ENCODE results near the gene COL11A2. TPM values are rescaled to one million over a fixed set of nuclear protein-coding genes. Genes with fewer than 3 reads are reported as not detected.

COL11A2 gene
- polyA plus RNA-seq, 3 donors: 0.57 TPM; not detected in 2

- no peak for TF ChIP-seq CTCF (IDR thresholded peaks at IDR 0.05)
- H3K79me2 ChIP-seq (ENCODE audit: insufficient read depth, low read length): no peaks in the 10 kb centered on the region
- H3K4me1 ChIP-seq (ENCODE audit: control insufficient read depth in 1 of 2, insufficient read depth in 2 of 2, low read length in 2 of 2): peaks cover 35 to 41% of the 10 kb centered on the region in 2 donors
- H3K27ac Mint-ChIP-seq: peak overlapping the region in 5 of 7 donors; percentile 10 to 91 (median 73)
- peak overlapping the region; percentile 22 to 32 for H3K27ac ChIP-seq (ENCODE audit: low read depth in 1 of 2, low read length in 2 of 2)
- H3K9me3 Mint-ChIP-seq: peaks cover 2 to 10% (median 6%) of the 10 kb centered on the region in 7 donors
- no peaks in the 10 kb centered on the region for H4K20me1 ChIP-seq (ENCODE audit: insufficient read depth, low read length)
- no peaks in the 10 kb centered on the region for H3K36me3 ChIP-seq (replicated peaks in 1 of 2; ENCODE audit: control insufficient read depth in 1 of 2, insufficient read depth in 2 of 2, low read length in 2 of 2)
- intact Hi-C loops (cut with micrococcal nuclease): loop anchor here in 1 of 2 donors (10.0 kb wide), 1 partner anchor 118 kb away; no protein-coding TSS in a partner anchor
- peaks cover 0 to 4% (median 1%) of the 10 kb centered on the region in 3 donors for H3K27me3 Mint-ChIP-seq (ENCODE audit: low read depth in 3 of 3)
- WGBS (ENCODE audit: insufficient coverage): 100% methylated on average over 5 of the region's 14 CpGs
- H3K36me3 Mint-ChIP-seq: no peaks in the 10 kb centered on the region
- H3K9me3 ChIP-seq (replicated peaks in 1 of 2; ENCODE audit: control insufficient read depth in 1 of 2, insufficient read depth in 1 of 2, low read length in 2 of 2): peaks cover 0 to 3% of the 10 kb centered on the region in 2 donors
- H2AFZ ChIP-seq (ENCODE audit: insufficient read depth, low read depth, low read length, poor library complexity, severe bottlenecking): no peak overlapping the region
- peak overlapping the region in 1 of 2 donors; percentile 69 for H3K4me3 Mint-ChIP-seq
- no peak overlapping the region for H3K9ac ChIP-seq (ENCODE audit: insufficient read depth, low read length, poor library complexity, severe bottlenecking)
- peak; percentile 59 to 86 (median 60) for DNase-seq
- no peaks in the 10 kb centered on the region for H3K27me3 ChIP-seq (ENCODE audit: control insufficient read depth in 2 of 2, insufficient read depth in 2 of 2, low read length in 2 of 2)
- H3K4me3 ChIP-seq (replicated peaks in 1 of 3; ENCODE audit: low read depth in 2 of 3, low read length in 3 of 3): peak overlapping the region in 1 of 3 experiments; percentile 16
- H3K4me2 ChIP-seq (replicated peaks; ENCODE audit: extremely low read depth, low read length, poor library complexity, severe bottlenecking): peak overlapping the region; percentile 45
- H3K4me1 Mint-ChIP-seq: peaks cover 30% of the 10 kb centered on the region
Measured at GRCh38 chr6:33143113-33143770, 49.0 kb downstream of the COL11A2 start.

GRCh38 chr6:33142501-33143070, 49.7 kb downstream of the COL11A2 start:
- Histone ChIP-seq H3K27me3 (ENCODE audit: control insufficient read depth in 2 of 2, insufficient read depth in 2 of 2, low read length in 2 of 2) (no peaks in the 10 kb centered on the region), H3K27ac (ENCODE audit: low read depth in 1 of 2, low read length in 2 of 2) (peak overlapping the region; percentile 22 to 32), H3K4me3 (replicated peaks in 1 of 3; ENCODE audit: low read depth in 2 of 3, low read length in 3 of 3) (peak overlapping the region in 1 of 3 experiments; percentile 16), H3K79me2 (ENCODE audit: insufficient read depth, low read length) (no peaks in the 10 kb centered on the region), H3K9ac (ENCODE audit: insufficient read depth, low read length, poor library complexity, severe bottlenecking) (no peak overlapping the region), H4K20me1 (ENCODE audit: insufficient read depth, low read length) (no peaks in the 10 kb centered on the region), H3K9me3 (replicated peaks in 1 of 2; ENCODE audit: control insufficient read depth in 1 of 2, insufficient read depth in 1 of 2, low read length in 2 of 2) (peaks cover 0 to 3% of the 10 kb centered on the region in 2 donors), H3K36me3 (replicated peaks in 1 of 2; ENCODE audit: control insufficient read depth in 1 of 2, insufficient read depth in 2 of 2, low read length in 2 of 2) (no peaks in the 10 kb centered on the region), H3K4me1 (ENCODE audit: control insufficient read depth in 1 of 2, insufficient read depth in 2 of 2, low read length in 2 of 2) (peaks cover 35 to 41% of the 10 kb centered on the region in 2 donors), H3K4me2 (replicated peaks; ENCODE audit: extremely low read depth, low read length, poor library complexity, severe bottlenecking) (peak overlapping the region; percentile 45), H2AFZ (ENCODE audit: insufficient read depth, low read depth, low read length, poor library complexity, severe bottlenecking) (no peak overlapping the region)
- intact Hi-C loops (cut with micrococcal nuclease): loop anchor here in 1 of 2 donors (10.0 kb wide), 1 partner anchor 118 kb away; no protein-coding TSS in a partner anchor
- WGBS (ENCODE audit: insufficient coverage): no CpG with 5 or more reads among the region's 5 CpGs
- TF ChIP-seq CTCF (IDR thresholded peaks at IDR 0.05): no peak
- Mint-ChIP-seq H3K27ac (peak overlapping the region in 5 of 7 donors; percentile 22 to 91 (median 73)), H3K4me3 (peak overlapping the region in 1 of 2 donors; percentile 69), H3K9me3 (peaks cover 2 to 10% (median 6%) of the 10 kb centered on the region in 7 donors), H3K36me3 (no peaks in the 10 kb centered on the region), H3K4me1 (peaks cover 30% of the 10 kb centered on the region), H3K27me3 (ENCODE audit: low read depth in 3 of 3) (peaks cover 1 to 4% (median 2%) of the 10 kb centered on the region in 3 donors)
- peak in 1 of 3 donors; percentile 63 for DNase-seq
